Amniotic epithelial cell (primary cell): Measurements from ENCODE around the gene DIRAS1.
A peak's percentile ranks its signal among the peaks of the same experiment; 100 is the strongest.

Experiments used
- DNase-seq: peaks from one replicate; pipeline ENCODE4 v3.0.0-alpha.2; 2010; ENCODE audit warnings: low read depth

DIRAS1 gene

GRCh38 chr19:2755448-2755705 is 34.2 kb upstream of the DIRAS1 start:
- DNase-seq: no peak

DNA sequence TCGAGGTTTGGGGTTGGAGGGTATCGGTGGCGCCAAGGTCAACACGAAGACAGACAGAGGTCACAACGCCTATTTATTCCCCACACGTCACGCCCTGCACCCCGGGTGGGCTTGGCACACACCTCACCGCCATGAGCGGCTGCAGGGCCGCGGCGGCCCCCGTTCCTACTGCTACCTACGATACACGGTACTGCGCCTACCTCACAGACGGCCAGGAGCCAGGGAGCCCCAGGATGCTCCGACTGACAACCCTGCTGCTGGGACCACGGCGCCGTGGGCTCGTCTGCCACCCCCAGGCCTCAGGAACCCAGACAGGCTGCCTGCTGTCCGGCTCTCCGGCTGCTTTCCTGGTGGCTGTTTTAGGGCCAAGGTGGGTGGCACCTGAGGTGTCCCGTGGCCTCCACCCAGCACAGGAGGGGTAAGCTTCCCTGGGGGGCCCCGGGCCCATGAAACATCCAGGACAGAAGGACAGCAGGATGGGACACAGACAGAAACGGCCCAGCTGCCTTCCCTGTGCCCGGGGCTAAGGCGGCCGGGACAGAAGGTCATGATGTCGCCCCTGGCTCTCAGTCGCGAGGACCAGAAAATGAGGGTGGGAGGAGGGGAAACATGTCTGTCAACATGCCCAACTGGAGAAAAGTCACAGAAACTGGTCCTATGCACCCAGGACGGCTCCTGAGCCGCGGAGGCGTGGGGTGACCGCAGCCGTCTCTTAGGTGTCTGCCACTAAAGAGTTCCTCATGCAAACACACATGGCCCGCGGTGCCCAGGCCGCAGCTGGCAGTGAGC is 33.7 kb upstream of the DIRAS1 start:
- no peak for DNase-seq

- DNase-seq: no peak
Measured at GRCh38 chr19:2751438-2751830, 30.3 kb upstream of the DIRAS1 start.

- no peak for DNase-seq
Measured at GRCh38 chr19:2750808-2751437, 29.8 kb upstream of the DIRAS1 start.

DNA sequence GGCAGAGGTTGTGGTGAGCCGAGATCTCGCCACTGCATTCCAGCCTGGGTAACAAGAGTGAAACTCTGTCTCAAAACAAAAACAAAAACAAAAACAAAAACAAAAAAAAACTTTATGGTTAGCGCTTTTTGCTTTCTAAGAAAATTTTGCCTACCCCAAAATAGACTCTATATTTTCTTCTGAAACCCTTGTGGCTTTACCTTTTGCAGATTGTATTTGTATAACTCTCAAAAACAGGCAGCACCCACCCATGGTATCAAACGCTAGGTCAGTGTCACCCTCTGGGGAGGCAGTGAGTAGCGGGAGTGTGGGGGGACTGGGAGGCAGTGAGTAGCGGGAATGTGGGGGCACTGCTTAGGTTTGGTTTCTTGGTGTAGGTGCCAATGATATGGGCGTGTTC is 26.2 kb upstream of the DIRAS1 start:
- DNase-seq: no peak

- DNase-seq: no peak
Measured at GRCh38 chr19:2744113-2744512, 22.9 kb upstream of the DIRAS1 start.

- no peak for DNase-seq
Measured at GRCh38 chr19:2743099-2743498, 21.9 kb upstream of the DIRAS1 start.

DNA sequence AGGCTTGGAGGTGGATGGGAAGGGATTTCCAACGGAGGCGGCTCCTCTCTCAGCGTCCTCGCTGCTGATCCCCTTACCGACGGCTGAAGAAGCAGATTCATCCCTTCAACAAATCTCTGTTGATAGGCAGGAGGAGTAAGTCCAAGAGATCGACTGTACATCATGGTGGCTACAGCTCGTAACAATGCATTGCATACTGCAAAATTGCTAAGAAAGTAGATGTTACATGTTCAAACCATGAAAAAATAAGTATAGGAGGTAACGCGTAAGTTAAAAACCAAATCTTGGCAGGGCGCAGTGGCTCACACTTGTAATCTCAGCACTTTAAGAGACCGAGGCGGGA is 19.1 kb upstream of the DIRAS1 start:
- no peak for DNase-seq

GRCh38 chr19:2739602-2740313 is 18.6 kb upstream of the DIRAS1 start, which contains the start of gene SLC39A3:
SLC39A3 (minus strand) TSS chr19:2740017; CDS start chr19:2737257, 2,760 bp downstream.
- DNase-seq: peak; percentile 98

- no peak for DNase-seq
Measured at GRCh38 chr19:2736550-2737190, 15.5 kb upstream of the DIRAS1 start.

GRCh38 chr19:2735374-2735773 is 14.2 kb upstream of the DIRAS1 start:
- no peak for DNase-seq

DNA sequence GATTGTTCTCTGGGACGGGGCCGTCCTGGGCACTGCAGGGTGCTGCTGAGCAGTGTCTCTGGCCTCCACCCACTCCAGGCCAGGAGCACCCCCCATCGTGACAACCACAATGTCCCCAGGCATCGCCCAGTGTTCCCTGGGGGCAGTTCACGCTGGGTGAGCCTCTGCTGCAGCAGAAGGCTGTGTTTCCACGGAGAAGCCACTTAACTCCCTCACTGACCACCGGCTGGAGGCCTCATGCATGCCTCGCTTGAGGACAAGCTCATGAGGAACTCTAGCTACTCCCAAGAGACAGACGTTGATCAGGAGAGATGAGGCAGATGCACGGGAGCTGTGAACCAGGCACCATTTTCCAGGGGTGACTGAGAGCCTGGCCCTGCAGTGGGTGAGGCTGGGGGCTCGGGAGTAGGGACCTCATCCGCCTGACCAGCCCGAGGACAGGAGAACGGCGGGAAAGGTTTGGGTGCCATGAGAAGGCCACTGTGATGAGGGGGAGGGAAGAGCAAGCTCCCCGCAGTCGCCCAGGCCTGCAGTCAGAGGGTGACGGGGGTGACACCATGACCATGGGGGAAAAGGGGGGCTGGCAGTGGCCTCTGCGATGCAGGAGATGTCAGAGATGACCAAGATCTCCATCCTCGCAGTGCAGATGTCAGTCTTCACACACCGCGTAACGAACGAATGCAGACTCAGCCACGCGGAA is 13.6 kb upstream of the DIRAS1 start:
- DNase-seq: no peak

DNA sequence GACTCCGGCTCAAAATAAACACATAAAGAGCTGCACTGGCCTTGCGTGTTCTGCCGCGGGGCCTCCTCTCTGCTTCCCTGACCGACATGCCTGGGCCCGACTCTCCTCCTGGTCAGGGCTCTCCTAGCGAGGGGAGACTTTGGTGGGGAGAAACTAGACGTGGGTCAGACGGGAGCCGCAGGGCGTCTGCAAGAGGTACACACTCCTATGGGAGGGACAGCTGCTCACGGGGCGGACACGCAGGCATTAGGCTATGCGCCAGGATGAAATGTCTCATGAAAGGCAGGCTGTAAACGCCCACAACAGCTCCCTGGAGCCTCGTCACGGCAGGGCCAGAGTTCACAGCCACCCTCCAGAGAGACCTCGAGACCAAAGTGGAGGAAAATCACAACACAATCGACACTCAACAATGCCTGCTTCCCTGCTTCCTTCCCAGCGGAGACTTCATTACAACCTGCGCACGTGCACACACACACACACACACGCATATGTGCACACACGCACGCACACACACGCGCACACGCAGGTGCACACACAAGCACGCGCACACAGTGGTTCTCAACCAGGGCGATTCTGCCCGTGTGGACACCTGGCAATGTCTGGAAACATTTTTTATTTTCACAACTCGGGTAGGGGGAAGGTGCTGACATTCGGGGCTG is 12.9 kb upstream of the DIRAS1 start:
- DNase-seq: no peak

GRCh38 chr19:2732883-2733282 is 11.7 kb upstream of the DIRAS1 start:
- no peak for DNase-seq

DNA sequence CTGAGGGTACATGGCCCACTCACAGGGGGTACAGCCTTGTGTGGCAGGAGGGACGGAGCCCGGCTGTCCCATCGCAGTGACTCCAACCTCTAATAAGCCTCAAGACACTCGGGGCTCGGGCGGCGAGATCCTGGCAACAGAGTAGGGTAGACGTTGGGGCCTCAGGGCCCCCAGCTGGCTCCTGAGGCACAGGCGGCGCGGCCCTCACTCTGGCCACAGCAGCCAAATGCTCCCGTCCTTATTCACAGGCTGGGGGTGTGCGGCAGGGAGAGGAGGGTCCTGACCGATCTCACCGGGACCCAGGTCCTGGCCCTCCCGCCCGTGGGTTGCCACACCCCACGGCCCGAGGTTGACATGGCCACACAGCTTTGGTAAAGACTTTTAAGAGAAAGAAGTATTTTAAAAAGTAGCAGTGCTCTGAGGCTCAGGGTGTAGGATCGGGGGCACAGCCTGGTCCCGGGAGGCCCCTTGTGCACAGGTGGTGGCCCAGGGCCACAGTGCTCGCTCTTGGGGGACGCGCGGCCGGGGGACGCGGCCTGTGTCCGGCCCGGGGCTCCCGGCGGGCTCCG is 11.1 kb upstream of the DIRAS1 start:
- DNase-seq: no peak

DNA sequence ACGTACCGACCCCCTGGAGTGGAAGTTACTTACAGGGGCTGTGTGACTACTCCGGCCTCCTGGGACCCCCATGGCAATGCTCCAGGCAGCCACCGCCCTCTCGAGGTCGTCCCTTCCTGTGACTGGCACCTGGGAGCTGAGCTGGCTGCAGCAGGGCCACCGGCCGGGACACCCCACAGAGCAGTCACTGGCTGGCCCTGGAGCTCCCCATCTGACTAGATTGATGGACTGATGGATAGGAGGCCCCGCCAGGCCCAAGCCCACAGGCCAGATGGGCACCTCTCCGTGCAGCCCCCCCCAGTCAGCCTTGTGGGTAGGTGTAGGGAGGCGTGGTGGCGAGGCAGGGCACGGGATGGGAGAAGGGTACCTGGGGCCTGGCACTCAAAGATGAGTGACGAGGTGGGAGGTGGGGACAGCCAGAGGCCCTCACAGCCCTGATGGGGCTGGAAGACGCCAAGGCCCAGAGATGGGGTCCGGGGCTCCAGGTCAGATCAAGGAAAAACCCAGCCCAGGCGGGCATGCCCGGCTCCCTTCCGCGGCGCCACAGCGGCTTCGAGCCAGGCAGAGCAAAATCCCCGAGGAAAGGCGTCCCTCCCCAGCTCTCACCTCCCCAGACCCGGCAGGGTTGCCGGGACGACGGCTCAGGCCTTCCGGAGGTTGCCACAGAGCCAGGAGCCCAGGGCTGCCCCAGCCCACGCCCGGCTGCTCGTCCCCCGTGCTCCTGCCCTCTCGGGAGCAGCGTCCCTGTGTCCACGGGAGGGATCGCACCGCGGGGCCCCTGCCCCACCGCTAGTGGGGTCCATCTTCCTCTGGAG is 10.2 kb upstream of the DIRAS1 start:
- DNase-seq: no peak

GRCh38 chr19:2729943-2730818 is 9.0 kb upstream of the DIRAS1 start:
- DNase-seq: no peak

GRCh38 chr19:2728783-2729387 is 7.7 kb upstream of the DIRAS1 start:
- DNase-seq: no peak

GRCh38 chr19:2727640-2727944 is 6.4 kb upstream of the DIRAS1 start:
- DNase-seq: no peak
